Measurements from ENCODE around the gene TRAF6.
"Not testable (repeated sequence)": the region's sequence is repeated elsewhere in the genome, so short reads cannot be mapped to it uniquely, and the experiment has no call there.

- not testable (repeated sequence) for TF ChIP-seq MXI1 (IDR thresholded peaks at IDR 0.05; ENCODE audit: low read depth, low read length); DDX20 (tag; IDR thresholded peaks at IDR 0.05; ENCODE audit: low read depth); HOMEZ (CRISPR knock-in tag; IDR thresholded peaks at IDR 0.05); CTCF (IDR thresholded peaks at IDR 0.05 in 2 of 3, conservative IDR thresholded peaks at IDR 0.05 in 1 of 3; ENCODE audit: insufficient read depth in 2 of 3, low read depth in 1 of 3, low read length in 3 of 3); SREBF1 (IDR thresholded peaks at IDR 0.05; ENCODE audit: borderline replicate concordance, low read depth, low read length); JUND (IDR thresholded peaks at IDR 0.05; ENCODE audit: borderline replicate concordance, low read depth, low read length); JUND (tag; IDR thresholded peaks at IDR 0.05; ENCODE audit: borderline replicate concordance, low read depth, low read length)
Measured at GRCh38 chr11:36557390-36557789, 47.3 kb upstream of the TRAF6 start.
